ENCODE data around the gene HTR4.

HTR4 gene

GRCh38 chr5:148626081-148626613, 28.2 kb downstream of the HTR4 start:
- no peak overlapping the region for H3K4me3 ChIP-seq (replicated peaks; ENCODE audit: low read depth, low read length)
- DNase-seq (ENCODE audit: low read depth), result no peak
- no peak for TF ChIP-seq CTCF (IDR thresholded peaks at IDR 0.05; ENCODE audit: low read length, missing control alignments)

- H3K4me3 ChIP-seq (replicated peaks; ENCODE audit: low read depth, low read length), result no peak overlapping the region
- TF ChIP-seq CTCF (IDR thresholded peaks at IDR 0.05; ENCODE audit: low read length, missing control alignments), result no peak
- DNase-seq (ENCODE audit: low read depth), result no peak
Measured at GRCh38 chr5:148625250-148625649, 29.1 kb downstream of the HTR4 start.

- no peak for DNase-seq (ENCODE audit: low read depth)
- no peak overlapping the region for H3K4me3 ChIP-seq (replicated peaks; ENCODE audit: low read depth, low read length)
- no peak for TF ChIP-seq CTCF (IDR thresholded peaks at IDR 0.05; ENCODE audit: low read length, missing control alignments)
Measured at GRCh38 chr5:148623741-148624140, 30.6 kb downstream of the HTR4 start.

- no peak overlapping the region for H3K4me3 ChIP-seq (replicated peaks; ENCODE audit: low read depth, low read length)
- no peak for TF ChIP-seq CTCF (IDR thresholded peaks at IDR 0.05; ENCODE audit: low read length, missing control alignments)
- DNase-seq (ENCODE audit: low read depth), result no peak
Measured at GRCh38 chr5:148623101-148623500, 31.2 kb downstream of the HTR4 start.

GRCh38 chr5:148620696-148621095, 33.6 kb downstream of the HTR4 start:
- no peak for DNase-seq (ENCODE audit: low read depth)
- TF ChIP-seq CTCF (IDR thresholded peaks at IDR 0.05; ENCODE audit: low read length, missing control alignments), result no peak
- H3K4me3 ChIP-seq (replicated peaks; ENCODE audit: low read depth, low read length), result no peak overlapping the region

GRCh38 chr5:148620091-148620490, 34.2 kb downstream of the HTR4 start:
- TF ChIP-seq CTCF (IDR thresholded peaks at IDR 0.05; ENCODE audit: low read length, missing control alignments), result no peak
- H3K4me3 ChIP-seq (replicated peaks; ENCODE audit: low read depth, low read length), result no peak overlapping the region
- no peak for DNase-seq (ENCODE audit: low read depth)

GRCh38 chr5:148619484-148619883, 34.8 kb downstream of the HTR4 start:
- H3K4me3 ChIP-seq (replicated peaks; ENCODE audit: low read depth, low read length), result no peak overlapping the region
- no peak for TF ChIP-seq CTCF (IDR thresholded peaks at IDR 0.05; ENCODE audit: low read length, missing control alignments)
- DNase-seq (ENCODE audit: low read depth), result no peak

Measured in fibroblast of pulmonary artery (primary cell).